HCT116 (cell line): ENCODE measurements around the gene WDR59. TPM values are rescaled to one million over a fixed set of nuclear protein-coding genes. Genes with fewer than 3 reads are reported as not detected.

Experiments
- ATAC-seq: fragments of 200-7000 bp; cut with Tn5 transposase; 2 replicates; pipeline ENCODE4 v1.9.1; 2020; ENCODE audit warnings: mild to moderate bottlenecking, moderate library complexity
- BruUV-seq: library from RNA; stranded (reverse); fragments of 400-500 nt; replicated peaks from 2 replicates; lab custom pipeline; 2021; lab: Mats Ljungman, UMichigan
- CTCF ChIA-PET: fragments of 300-600 bp; sonication (Branson Sonifier 250); formaldehyde crosslinking; loops from one replicate; lab custom pipeline; 2021; ENCODE audit warnings: antibody characterized with exemption; lab: Charles Lee
- POLR2A ChIA-PET: fragments of 300-600, 350-600 bp; sonication (Branson Sonifier 250); formaldehyde crosslinking; loops from one replicate; lab custom pipeline; 2021; ENCODE audit warnings: antibody characterized with exemption; lab: Charles Lee
- RAD21 ChIA-PET, 2 experiments: fragments of 300-600 bp; sonication (Branson Sonifier 250); formaldehyde crosslinking; loops; one replicate each; lab custom pipeline; 2023; ENCODE audit warnings: low total read pairs in 2 of 2; ENCODE audit not compliant: uncharacterized antibody in 2 of 2, unreplicated experiment in 2 of 2, low non-redundant PET in 1 of 2; lab: Charles Lee
- DNase-seq: peaks from one replicate; pipeline ENCODE4 v3.0.0-alpha.2; 2010; ENCODE audit warnings: low read depth, low spot score
- H2AFZ ChIP-seq: fragments of 200-600 bp; shearing (Covaris generic), sonication (generic); 2 replicates; pipeline ENCODE4 v1.6.1; 2017; ENCODE audit warnings: low read depth, mixed run types, mixed read lengths, antibody characterized with exemption, low read length; ENCODE audit not compliant: poor library complexity, severe bottlenecking
- H3K27ac ChIP-seq: 2 replicates; pipeline ENCODE4 v1.5.1; 2012; ENCODE audit warnings: low read depth, low read length
- H3K27me3 ChIP-seq: fragments of 200-600 bp; sonication (generic); 2 replicates; pipeline ENCODE4 v1.6.1; 2016; ENCODE audit warnings: mixed run types, low read length, mixed read lengths; ENCODE audit not compliant: insufficient read depth
- H3K36me3 ChIP-seq, 2 experiments: fragments of 200-500 bp in 1 of 2; fragments of 200-600 bp in 1 of 2; sonication (Bioruptor generic) in 1 of 2; sonication (generic) in 1 of 2; 2 replicates each; pipeline versions ENCODE4 v1.5.1 to v1.6.1; 2014 to 2016; ENCODE audit warnings: low read length in 2 of 2, inconsistent platforms in 1 of 2, mixed read lengths in 1 of 2, mixed run types in 1 of 2; ENCODE audit not compliant: insufficient read depth in 2 of 2, control insufficient read depth in 1 of 2
- H3K4me1 ChIP-seq, 2 experiments: fragments of 200-600 bp in 1 of 2; sonication (generic) in 1 of 2; 2 replicates each; pipeline versions ENCODE4 v1.5.1 to v1.6.1; 2012 to 2017; ENCODE audit warnings: low read length in 2 of 2, inconsistent platforms in 1 of 2, mild to moderate bottlenecking in 1 of 2, mixed read lengths in 1 of 2, mixed run types in 1 of 2, moderate library complexity in 1 of 2; ENCODE audit not compliant: insufficient read depth in 2 of 2, control insufficient read depth in 1 of 2
- H3K4me2 ChIP-seq: fragments of 200-600 bp; sonication (generic); 2 replicates; pipeline ENCODE4 v1.6.1; 2017; ENCODE audit warnings: mixed run types, low read length, mixed read lengths
- H3K4me3 ChIP-seq, 2 experiments: fragments of 200-600 bp in 1 of 2; sonication (generic) in 1 of 2; replicated peaks in 1 of 2; 2 replicates each; pipeline ENCODE4 v1.5.1; 2011 to 2016; ENCODE audit warnings: low read length in 2 of 2, control low read depth in 1 of 2, low read depth in 1 of 2, mild to moderate bottlenecking in 1 of 2, mixed read lengths in 1 of 2, mixed run types in 1 of 2
- H3K79me2 ChIP-seq: fragments of 200-600 bp; sonication (generic); 2 replicates; pipeline ENCODE4 v1.6.1; 2017; ENCODE audit warnings: mild to moderate bottlenecking, mixed run types, low read length, moderate library complexity, mixed read lengths; ENCODE audit not compliant: insufficient read depth
- H3K9ac ChIP-seq: fragments of 200-600 bp; sonication (generic); 2 replicates; pipeline ENCODE4 v1.6.1; 2016; ENCODE audit warnings: low read length, mixed read lengths
- H3K9me2 ChIP-seq: fragments of 200-600 bp; sonication (generic), shearing (Covaris generic); 2 replicates; pipeline ENCODE4 v1.6.1; 2017; ENCODE audit warnings: mixed run types, mild to moderate bottlenecking, moderate library complexity; ENCODE audit not compliant: insufficient read depth
- H3K9me3 ChIP-seq, 2 experiments: fragments of 200-500 bp in 1 of 2; fragments of 200-600 bp in 1 of 2; sonication (Bioruptor generic) in 1 of 2; sonication (generic) in 1 of 2; 2 replicates each; pipeline ENCODE4 v1.6.1; 2014 to 2017; ENCODE audit warnings: low read length in 2 of 2, mixed read lengths in 2 of 2, inconsistent platforms in 1 of 2, low read depth in 1 of 2, mild to moderate bottlenecking in 1 of 2, mixed run types in 1 of 2, moderate library complexity in 1 of 2; ENCODE audit not compliant: control insufficient read depth in 1 of 2, insufficient read depth in 1 of 2
- H4K20me1 ChIP-seq: fragments of 200-600 bp; sonication (generic), shearing (Covaris generic); 2 replicates; pipeline ENCODE4 v1.6.1; 2017; ENCODE audit warnings: mixed run types, mild to moderate bottlenecking, moderate library complexity; ENCODE audit not compliant: insufficient read depth
- CBX3 ChIP-seq: IDR thresholded peaks from 2 replicates; pipeline ENCODE4 v1.6.1; 2012; ENCODE audit warnings: low read depth
- EGR1 ChIP-seq: IDR thresholded peaks from 2 replicates; pipeline ENCODE4 v1.6.1; 2012; ENCODE audit warnings: low read depth
- ELF1 ChIP-seq: IDR thresholded peaks from 2 replicates; pipeline ENCODE4 v1.6.1; 2012; ENCODE audit warnings: low read depth, borderline replicate concordance
- EZH2phosphoT487 ChIP-seq: fragments of 200-600 bp; IDR thresholded peaks from 2 replicates; pipeline ENCODE4 v1.6.1; 2018; ENCODE audit warnings: antibody characterized with exemption, borderline replicate concordance
- FOSL1 ChIP-seq: IDR thresholded peaks from 2 replicates; pipeline ENCODE4 v1.6.1; 2012; ENCODE audit warnings: low read depth
- JUND ChIP-seq: IDR thresholded peaks from 2 replicates; pipeline ENCODE4 v1.6.1; 2012
- POLR2A ChIP-seq: IDR thresholded peaks from 2 replicates; pipeline ENCODE4 v1.7.0; 2011; ENCODE audit warnings: borderline replicate concordance; ENCODE audit not compliant: insufficient read depth, insufficient read length; ENCODE audit errors: extremely low read depth
- SIN3A ChIP-seq: IDR thresholded peaks from 2 replicates; pipeline ENCODE4 v1.6.1; 2012; ENCODE audit warnings: low read depth
- SP1 ChIP-seq: IDR thresholded peaks from 2 replicates; pipeline ENCODE4 v1.6.1; 2012; ENCODE audit warnings: low read depth
- SRF ChIP-seq: IDR thresholded peaks from 2 replicates; pipeline ENCODE4 v1.6.1; 2012; ENCODE audit warnings: low read depth
- YY1 ChIP-seq: IDR thresholded peaks from 2 replicates; pipeline ENCODE4 v1.6.1; 2011; ENCODE audit warnings: low read length, low read depth, moderate library complexity, mild to moderate bottlenecking; ENCODE audit not compliant: insufficient replicate concordance; ENCODE audit errors: extremely low read depth
- ZFX ChIP-seq: fragments of 450-650 bp; IDR thresholded peaks from 2 replicates; pipeline ENCODE4 v1.6.1; 2017
- intact Hi-C: fragments of 100-400 bp; cut with micrococcal nuclease; formaldehyde crosslinking; loops from 2 replicates; pipeline ENCODE4 v1.10.0; 2022
- total RNA-seq: library from RNA; stranded (reverse); gene quantifications from one replicate; pipeline ENCODE4 v1.2.1, GENCODE V29; 2021; ENCODE audit not compliant: unreplicated experiment
- TF ChIP-seq, protein P1 (sequence below): IDR thresholded peaks from 2 replicates; pipeline ENCODE4 v1.6.1; 2012
- TF ChIP-seq, protein P2 (sequence below): IDR thresholded peaks from 2 replicates; pipeline ENCODE4 v1.6.1; 2011; ENCODE audit warnings: mild to moderate bottlenecking, low read length, moderate library complexity; ENCODE audit not compliant: insufficient replicate concordance; ENCODE audit errors: extremely low read depth
- TF ChIP-seq, protein P3 (sequence below): IDR thresholded peaks from 2 replicates; pipeline ENCODE4 v1.6.1; 2012
- TF ChIP-seq, protein P4 (sequence below): IDR thresholded peaks from 2 replicates; pipeline ENCODE4 v1.6.1; 2012; ENCODE audit warnings: low read depth

WDR59 gene
- total RNA-seq, 1 experiment from 2014 or later: 96.9 TPM

DNA sequence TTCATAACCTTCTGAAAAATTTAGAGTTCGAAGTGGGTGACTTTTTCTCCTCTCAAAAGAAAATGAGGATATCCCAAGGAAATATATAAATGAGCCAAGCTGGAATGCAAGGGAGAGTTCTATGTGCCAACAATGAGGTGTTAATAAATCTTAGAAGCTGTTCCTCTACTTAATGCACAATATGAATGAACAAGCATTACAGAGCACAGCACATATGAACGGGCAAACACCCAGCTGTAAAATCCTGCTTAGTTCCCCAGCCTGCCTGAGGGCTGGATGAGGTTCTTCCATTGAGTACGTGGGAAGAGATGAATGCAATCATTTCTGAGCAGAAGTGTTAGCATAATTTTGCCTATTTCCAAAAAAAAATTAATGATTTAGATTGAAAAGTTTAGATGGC lies 58.1 kb downstream of the WDR59 start:
- Histone ChIP-seq H3K4me3 (no peak overlapping the region), H3K9me3 (no peaks in the 10 kb centered on the region), H3K27ac (no peak overlapping the region), H3K4me1 (no peaks in the 10 kb centered on the region), H3K4me2 (no peak overlapping the region), H2AFZ (no peak overlapping the region), H3K27me3 (no peaks in the 10 kb centered on the region), H3K36me3 (peaks cover 0 to 12% of the 10 kb centered on the region in 2 experiments; a peak in 2 of 4 replicates), H3K9me2 (no peaks in the 10 kb centered on the region), H3K79me2 (no peaks in the 10 kb centered on the region), H3K9ac (no peak overlapping the region), H4K20me1 (no peaks in the 10 kb centered on the region)
- ChIA-PET RAD21 (interaction anchor here in 1 of 2 experiments (0.7 kb wide), 1 partner anchor 58 kb away, joined by 6 read pairs; no protein-coding TSS in a partner anchor), CTCF (no interaction called here), POLR2A (interaction anchor here (1.1 kb wide), 1 partner anchor 24 kb away, joined by 3 read pairs; no protein-coding TSS in a partner anchor)
- TF ChIP-seq POLR2A: no peak
- no peak for TF ChIP-seq CBX3
- TF ChIP-seq, protein P1, sequence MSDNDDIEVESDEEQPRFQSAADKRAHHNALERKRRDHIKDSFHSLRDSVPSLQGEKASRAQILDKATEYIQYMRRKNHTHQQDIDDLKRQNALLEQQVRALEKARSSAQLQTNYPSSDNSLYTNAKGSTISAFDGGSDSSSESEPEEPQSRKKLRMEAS: no peak
- no peak for TF ChIP-seq SP1
- no peak for TF ChIP-seq EGR1
- no peak for TF ChIP-seq JUND
- no peak for TF ChIP-seq ELF1
- ATAC-seq (no peak), DNase-seq (no peak)
- intact Hi-C loops: no loop called here
- no TSS peak for BruUV-seq

DNA sequence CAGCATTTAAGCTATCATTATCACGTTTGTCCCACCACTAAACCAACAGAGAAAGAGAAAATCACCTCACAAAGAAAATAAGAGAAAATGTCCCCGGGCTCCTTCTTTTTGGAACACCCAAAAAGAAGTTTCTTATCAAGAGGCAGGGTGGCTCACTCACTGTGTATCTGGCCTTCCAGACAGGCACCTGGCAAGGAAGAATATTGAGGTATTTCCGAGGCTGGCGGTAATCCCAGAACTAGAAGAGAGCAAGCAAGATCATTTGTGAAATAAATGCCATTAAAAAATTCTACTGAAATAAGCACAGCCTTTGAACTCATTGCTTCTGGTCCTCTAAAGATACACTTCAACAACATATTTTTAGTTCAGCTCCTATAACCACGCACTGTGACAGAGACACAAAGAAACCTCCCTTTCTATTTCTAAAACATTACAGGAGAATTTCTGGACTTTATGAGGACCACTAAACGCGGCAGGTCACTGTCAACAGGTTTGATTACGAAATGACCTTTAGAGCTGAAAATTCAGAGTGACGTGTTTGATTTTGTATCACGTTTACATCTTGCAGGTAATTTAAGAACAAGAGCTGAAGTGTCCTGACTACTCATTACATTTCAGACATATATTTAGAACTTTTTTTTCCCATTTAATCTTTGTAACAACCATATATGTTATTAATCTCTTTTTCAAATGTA lies 61.0 kb downstream of the WDR59 start:
- Histone ChIP-seq H3K27ac (no peak overlapping the region), H4K20me1 (no peaks in the 10 kb centered on the region), H3K79me2 (no peaks in the 10 kb centered on the region), H3K9me2 (no peaks in the 10 kb centered on the region), H3K36me3 (peaks cover 9 to 28% of the 10 kb centered on the region in 2 experiments), H3K27me3 (no peaks in the 10 kb centered on the region), H2AFZ (no peak overlapping the region), H3K4me1 (no peaks in the 10 kb centered on the region), H3K9me3 (no peaks in the 10 kb centered on the region), H3K4me2 (no peak overlapping the region), H3K9ac (no peak overlapping the region), H3K4me3 (no peak overlapping the region)
- intact Hi-C loops: no loop called here
- ChIA-PET CTCF (no interaction called here), POLR2A (no interaction called here), RAD21 (no interaction called here)
- DNase-seq: no peak
- ATAC-seq: no peak
- no TSS peak for BruUV-seq
- TF ChIP-seq, protein P2, sequence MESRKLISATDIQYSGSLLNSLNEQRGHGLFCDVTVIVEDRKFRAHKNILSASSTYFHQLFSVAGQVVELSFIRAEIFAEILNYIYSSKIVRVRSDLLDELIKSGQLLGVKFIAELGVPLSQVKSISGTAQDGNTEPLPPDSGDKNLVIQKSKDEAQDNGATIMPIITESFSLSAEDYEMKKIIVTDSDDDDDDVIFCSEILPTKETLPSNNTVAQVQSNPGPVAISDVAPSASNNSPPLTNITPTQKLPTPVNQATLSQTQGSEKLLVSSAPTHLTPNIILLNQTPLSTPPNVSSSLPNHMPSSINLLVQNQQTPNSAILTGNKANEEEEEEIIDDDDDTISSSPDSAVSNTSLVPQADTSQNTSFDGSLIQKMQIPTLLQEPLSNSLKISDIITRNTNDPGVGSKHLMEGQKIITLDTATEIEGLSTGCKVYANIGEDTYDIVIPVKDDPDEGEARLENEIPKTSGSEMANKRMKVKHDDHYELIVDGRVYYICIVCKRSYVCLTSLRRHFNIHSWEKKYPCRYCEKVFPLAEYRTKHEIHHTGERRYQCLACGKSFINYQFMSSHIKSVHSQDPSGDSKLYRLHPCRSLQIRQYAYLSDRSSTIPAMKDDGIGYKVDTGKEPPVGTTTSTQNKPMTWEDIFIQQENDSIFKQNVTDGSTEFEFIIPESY: no peak
- TF ChIP-seq SRF (no peak), YY1 (no peak), ZFX (no peak), SP1 (no peak), JUND (no peak), FOSL1 (no peak), EZH2phosphoT487 (no peak), SIN3A (no peak)
- TF ChIP-seq, protein P3, sequence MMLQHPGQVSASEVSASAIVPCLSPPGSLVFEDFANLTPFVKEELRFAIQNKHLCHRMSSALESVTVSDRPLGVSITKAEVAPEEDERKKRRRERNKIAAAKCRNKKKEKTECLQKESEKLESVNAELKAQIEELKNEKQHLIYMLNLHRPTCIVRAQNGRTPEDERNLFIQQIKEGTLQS: no peak
- TF ChIP-seq, protein P4, sequence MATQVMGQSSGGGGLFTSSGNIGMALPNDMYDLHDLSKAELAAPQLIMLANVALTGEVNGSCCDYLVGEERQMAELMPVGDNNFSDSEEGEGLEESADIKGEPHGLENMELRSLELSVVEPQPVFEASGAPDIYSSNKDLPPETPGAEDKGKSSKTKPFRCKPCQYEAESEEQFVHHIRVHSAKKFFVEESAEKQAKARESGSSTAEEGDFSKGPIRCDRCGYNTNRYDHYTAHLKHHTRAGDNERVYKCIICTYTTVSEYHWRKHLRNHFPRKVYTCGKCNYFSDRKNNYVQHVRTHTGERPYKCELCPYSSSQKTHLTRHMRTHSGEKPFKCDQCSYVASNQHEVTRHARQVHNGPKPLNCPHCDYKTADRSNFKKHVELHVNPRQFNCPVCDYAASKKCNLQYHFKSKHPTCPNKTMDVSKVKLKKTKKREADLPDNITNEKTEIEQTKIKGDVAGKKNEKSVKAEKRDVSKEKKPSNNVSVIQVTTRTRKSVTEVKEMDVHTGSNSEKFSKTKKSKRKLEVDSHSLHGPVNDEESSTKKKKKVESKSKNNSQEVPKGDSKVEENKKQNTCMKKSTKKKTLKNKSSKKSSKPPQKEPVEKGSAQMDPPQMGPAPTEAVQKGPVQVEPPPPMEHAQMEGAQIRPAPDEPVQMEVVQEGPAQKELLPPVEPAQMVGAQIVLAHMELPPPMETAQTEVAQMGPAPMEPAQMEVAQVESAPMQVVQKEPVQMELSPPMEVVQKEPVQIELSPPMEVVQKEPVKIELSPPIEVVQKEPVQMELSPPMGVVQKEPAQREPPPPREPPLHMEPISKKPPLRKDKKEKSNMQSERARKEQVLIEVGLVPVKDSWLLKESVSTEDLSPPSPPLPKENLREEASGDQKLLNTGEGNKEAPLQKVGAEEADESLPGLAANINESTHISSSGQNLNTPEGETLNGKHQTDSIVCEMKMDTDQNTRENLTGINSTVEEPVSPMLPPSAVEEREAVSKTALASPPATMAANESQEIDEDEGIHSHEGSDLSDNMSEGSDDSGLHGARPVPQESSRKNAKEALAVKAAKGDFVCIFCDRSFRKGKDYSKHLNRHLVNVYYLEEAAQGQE: no peak
